Measurements from ENCODE around the gene ZNF511.
A peak's percentile ranks its signal among the peaks of the same experiment; 100 is the strongest.

The ZNF511 gene

GRCh38 chr10:133293810-133294119, 14.9 kb upstream of the ZNF511 start:
- no peak for DNase-seq

GRCh38 chr10:133294189-133294588, 14.5 kb upstream of the ZNF511 start:
- no peak for DNase-seq

- DNase-seq, result no peak
Measured at GRCh38 chr10:133295426-133296320, 13.0 kb upstream of the ZNF511 start.

GRCh38 chr10:133297504-133297903, 11.2 kb upstream of the ZNF511 start:
- DNase-seq, result no peak

- DNase-seq, result no peak
Measured at GRCh38 chr10:133298466-133298865, 10.2 kb upstream of the ZNF511 start.

- no peak for DNase-seq
Measured at GRCh38 chr10:133299224-133299623, 9.5 kb upstream of the ZNF511 start.

- no peak for DNase-seq
Measured at GRCh38 chr10:133299738-133300137, 9.0 kb upstream of the ZNF511 start.

GRCh38 chr10:133302230-133302629, 6.5 kb upstream of the ZNF511 start:
- no peak for DNase-seq

- no peak for DNase-seq
Measured at GRCh38 chr10:133303206-133303605, 5.5 kb upstream of the ZNF511 start.

GRCh38 chr10:133306097-133306476, 2.6 kb upstream of the ZNF511 start:
- no peak for DNase-seq

GRCh38 chr10:133306941-133307379, 1.8 kb upstream of the ZNF511 start:
- DNase-seq, result no peak

- peak; percentile 58 for DNase-seq
Measured at GRCh38 chr10:133307776-133308420, 816 bp upstream of the ZNF511 start.

GRCh38 chr10:133309100-133309719, 496 bp downstream of the ZNF511 start:
- DNase-seq, result no peak

GRCh38 chr10:133309720-133310398, 1.1 kb downstream of the ZNF511 start:
- DNase-seq, result no peak

GRCh38 chr10:133310399-133310755, 1.7 kb downstream of the ZNF511 start:
- no peak for DNase-seq

- DNase-seq, result no peak
Measured at GRCh38 chr10:133310789-133311188, 2.1 kb downstream of the ZNF511 start.

GRCh38 chr10:133311570-133311969, 2.9 kb downstream of the ZNF511 start:
- DNase-seq, result no peak

GRCh38 chr10:133312016-133312768, 3.5 kb downstream of the ZNF511 start:
- no peak for DNase-seq

GRCh38 chr10:133312769-133313145, 4.0 kb downstream of the ZNF511 start:
- no peak for DNase-seq

- DNase-seq, result no peak
Measured at GRCh38 chr10:133313192-133313591, 4.5 kb downstream of the ZNF511 start.

GRCh38 chr10:133314911-133315310, 6.2 kb downstream of the ZNF511 start:
- DNase-seq, result no peak

- DNase-seq, result no peak
Measured at GRCh38 chr10:133315847-133316246, 7.1 kb downstream of the ZNF511 start.

- no peak for DNase-seq
Measured at GRCh38 chr10:133316266-133316665, 7.6 kb downstream of the ZNF511 start.
